HL-60 (cell line): ENCODE data around the gene PFDN6.

Experiments used
- DNase-seq, 2 experiments: peaks; one replicate each; pipeline ENCODE4 v3.0.0-alpha.2; 2010 to 2020; ENCODE audit warnings: low read depth in 1 of 2, low spot score in 1 of 2
- H3K27ac ChIP-seq: fragments of 250-450 bp; sonication (Bioruptor Pico); replicated peaks from 2 replicates; pipeline ENCODE4 v1.5.1; 2020; ENCODE audit warnings: mild to moderate bottlenecking, moderate library complexity
- H3K27me3 ChIP-seq: fragments of 250-450 bp; sonication (Bioruptor Pico); 2 replicates; pipeline ENCODE4 v1.5.1; 2021; ENCODE audit warnings: mild to moderate bottlenecking, moderate library complexity; ENCODE audit not compliant: insufficient read depth, poor library complexity, severe bottlenecking
- H3K4me3 ChIP-seq: replicated peaks from 2 replicates; pipeline ENCODE4 v1.5.1; 2011; ENCODE audit warnings: mild to moderate bottlenecking, control low read depth, low read length; ENCODE audit not compliant: insufficient read depth
- CTCF ChIP-seq: IDR thresholded peaks from one replicate; pipeline ENCODE4 v1.5.1; 2011; ENCODE audit warnings: low read length, control low read depth, inconsistent platforms; ENCODE audit not compliant: insufficient read depth
- GABPA ChIP-seq: IDR thresholded peaks from 2 replicates; pipeline ENCODE4 v1.6.1; 2012; ENCODE audit warnings: low read depth
- POLR2AphosphoS5 ChIP-seq: IDR thresholded peaks from 2 replicates; pipeline ENCODE4 v1.6.1; 2012; ENCODE audit warnings: low read depth
- SPI1 ChIP-seq: IDR thresholded peaks from 2 replicates; pipeline ENCODE4 v1.6.1; 2012; ENCODE audit warnings: low read depth, mild to moderate bottlenecking, borderline replicate concordance
- TF ChIP-seq, protein P1 (sequence below): IDR thresholded peaks from 2 replicates; pipeline ENCODE4 v1.6.1; 2012; ENCODE audit warnings: low read depth; ENCODE audit not compliant: insufficient replicate concordance

The PFDN6 gene

GRCh38 chr6:33304216-33304615 lies 14.8 kb downstream of the PFDN6 start:
- Histone ChIP-seq H3K27ac (no peak overlapping the region), H3K27me3 (no peaks in the 10 kb centered on the region), H3K4me3 (no peak overlapping the region)
- TF ChIP-seq POLR2AphosphoS5 (no peak), GABPA (no peak), SPI1 (no peak)
- TF ChIP-seq, protein P1, sequence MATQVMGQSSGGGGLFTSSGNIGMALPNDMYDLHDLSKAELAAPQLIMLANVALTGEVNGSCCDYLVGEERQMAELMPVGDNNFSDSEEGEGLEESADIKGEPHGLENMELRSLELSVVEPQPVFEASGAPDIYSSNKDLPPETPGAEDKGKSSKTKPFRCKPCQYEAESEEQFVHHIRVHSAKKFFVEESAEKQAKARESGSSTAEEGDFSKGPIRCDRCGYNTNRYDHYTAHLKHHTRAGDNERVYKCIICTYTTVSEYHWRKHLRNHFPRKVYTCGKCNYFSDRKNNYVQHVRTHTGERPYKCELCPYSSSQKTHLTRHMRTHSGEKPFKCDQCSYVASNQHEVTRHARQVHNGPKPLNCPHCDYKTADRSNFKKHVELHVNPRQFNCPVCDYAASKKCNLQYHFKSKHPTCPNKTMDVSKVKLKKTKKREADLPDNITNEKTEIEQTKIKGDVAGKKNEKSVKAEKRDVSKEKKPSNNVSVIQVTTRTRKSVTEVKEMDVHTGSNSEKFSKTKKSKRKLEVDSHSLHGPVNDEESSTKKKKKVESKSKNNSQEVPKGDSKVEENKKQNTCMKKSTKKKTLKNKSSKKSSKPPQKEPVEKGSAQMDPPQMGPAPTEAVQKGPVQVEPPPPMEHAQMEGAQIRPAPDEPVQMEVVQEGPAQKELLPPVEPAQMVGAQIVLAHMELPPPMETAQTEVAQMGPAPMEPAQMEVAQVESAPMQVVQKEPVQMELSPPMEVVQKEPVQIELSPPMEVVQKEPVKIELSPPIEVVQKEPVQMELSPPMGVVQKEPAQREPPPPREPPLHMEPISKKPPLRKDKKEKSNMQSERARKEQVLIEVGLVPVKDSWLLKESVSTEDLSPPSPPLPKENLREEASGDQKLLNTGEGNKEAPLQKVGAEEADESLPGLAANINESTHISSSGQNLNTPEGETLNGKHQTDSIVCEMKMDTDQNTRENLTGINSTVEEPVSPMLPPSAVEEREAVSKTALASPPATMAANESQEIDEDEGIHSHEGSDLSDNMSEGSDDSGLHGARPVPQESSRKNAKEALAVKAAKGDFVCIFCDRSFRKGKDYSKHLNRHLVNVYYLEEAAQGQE = no peak
- DNase-seq = no peak

DNA sequence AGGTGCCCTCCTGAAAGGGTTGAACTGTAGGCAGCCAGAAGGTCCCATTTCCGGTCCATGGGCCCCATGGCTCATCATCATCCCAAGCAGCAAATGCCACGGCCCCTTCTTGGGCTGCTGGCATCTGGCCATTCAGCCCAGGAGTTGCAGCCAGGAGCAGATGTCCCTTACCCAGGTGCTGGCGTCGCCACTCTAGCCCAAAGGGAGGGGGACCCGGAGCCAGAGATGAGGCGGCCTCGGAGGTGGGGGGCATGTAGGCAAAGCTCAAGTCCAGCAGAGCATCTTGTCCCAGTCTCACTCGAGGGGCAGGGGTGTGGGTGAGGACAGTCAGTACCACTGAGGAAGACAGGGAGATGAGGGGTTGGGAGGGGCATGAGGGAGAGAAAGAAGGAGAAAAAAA lies 15.7 kb downstream of the PFDN6 start:
- TF ChIP-seq, protein P1 = no peak
- no peak for TF ChIP-seq SPI1
- no peak for TF ChIP-seq POLR2AphosphoS5
- no peak for TF ChIP-seq CTCF
- TF ChIP-seq GABPA = no peak
- Histone ChIP-seq H3K27ac (no peak overlapping the region), H3K4me3 (no peak overlapping the region), H3K27me3 (no peaks in the 10 kb centered on the region)
- DNase-seq = no peak

DNA sequence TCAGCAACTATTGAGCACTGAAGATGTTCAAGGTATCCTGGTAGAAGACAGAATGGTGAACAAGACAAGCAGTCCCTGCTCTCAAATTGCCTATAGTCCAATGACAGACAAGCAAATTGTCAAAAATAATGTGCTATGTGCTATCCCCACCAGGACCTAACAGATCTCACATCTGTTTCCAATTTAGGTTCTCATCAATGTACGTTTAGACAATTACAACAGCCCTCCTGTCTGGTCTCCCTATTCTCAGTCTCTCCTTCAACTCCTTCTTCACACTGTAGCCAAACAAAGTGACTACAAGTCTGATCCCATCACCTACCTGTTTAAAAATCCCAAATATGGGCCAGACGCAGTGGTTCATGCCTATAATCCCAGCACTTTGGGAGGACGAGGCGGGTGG lies 17.0 kb downstream of the PFDN6 start:
- Histone ChIP-seq H3K4me3 (no peak overlapping the region), H3K27me3 (no peaks in the 10 kb centered on the region), H3K27ac (no peak overlapping the region)
- DNase-seq = no peak
- no peak for TF ChIP-seq POLR2AphosphoS5
- TF ChIP-seq, protein P1 = no peak
- no peak for TF ChIP-seq SPI1
- TF ChIP-seq CTCF = no peak
- TF ChIP-seq GABPA = no peak
